DOHH2 (cell line): ENCODE data around the gene ARHGAP23.

Experiments used
- CTCF ChIP-seq: fragments of 200-600 bp; sonication (generic); IDR thresholded peaks from one replicate; pipeline ENCODE4 v1.5.1; 2014; ENCODE audit warnings: antibody characterized with exemption, mild to moderate bottlenecking, low read depth, low read length; ENCODE audit not compliant: poor library complexity, severe bottlenecking
- EZH2phosphoT487 ChIP-seq: fragments of 200-600 bp; sonication (generic); IDR thresholded peaks from 2 replicates; pipeline ENCODE4 v1.6.1; 2017; ENCODE audit warnings: borderline replicate concordance, mild to moderate bottlenecking, antibody characterized with exemption, low read length, moderate library complexity, mixed read lengths

- TF ChIP-seq CTCF (no peak), EZH2phosphoT487 (no peak)
These were observed 909 bp upstream of the ARHGAP23 start for GRCh38 chr17:38427160-38427949.
